ENCODE data around the gene CAPZA1.

Gene CAPZA1

DNA sequence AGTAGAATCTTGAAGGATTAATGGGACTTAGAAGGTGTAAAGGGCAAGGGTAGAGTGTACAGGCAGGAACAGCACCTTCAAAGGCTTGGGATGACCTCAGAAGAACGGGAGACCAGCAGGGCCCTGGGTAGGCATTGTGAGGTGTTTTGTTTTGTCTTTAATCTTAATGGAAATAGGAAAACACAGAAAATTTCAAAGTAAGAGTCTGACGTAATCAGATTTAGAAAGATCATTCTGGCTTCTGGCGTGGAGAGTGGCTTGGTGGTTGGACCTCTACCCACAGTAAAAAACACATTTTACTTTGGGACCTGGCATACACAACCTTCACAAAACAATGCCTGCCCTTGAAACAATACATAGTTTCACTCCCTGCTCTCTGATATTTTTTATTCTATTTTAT, 59.0 kb downstream of the CAPZA1 start:
- no peak for DNase-seq

DNA sequence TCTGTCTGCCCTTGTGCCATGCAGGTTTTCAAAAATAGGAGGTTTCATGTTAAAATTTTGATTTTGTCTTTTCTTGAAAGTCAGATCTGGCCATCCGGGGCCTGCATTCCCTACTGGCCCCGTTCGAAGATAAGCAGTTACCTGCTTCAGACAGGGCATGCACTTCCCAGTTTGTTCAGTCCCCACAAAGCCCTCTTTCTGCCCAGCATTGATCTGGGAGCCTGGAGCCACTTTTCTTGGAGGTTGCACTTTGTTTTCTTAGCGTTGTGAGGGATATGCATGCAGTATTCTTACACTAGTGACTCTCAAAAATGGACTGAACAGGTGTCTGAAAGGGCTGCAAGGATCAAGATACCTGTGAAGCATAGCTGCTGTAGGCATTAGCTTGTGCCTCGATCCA, 66.3 kb downstream of the CAPZA1 start:
- DNase-seq = no peak

- DNase-seq = no peak
These were observed 66.8 kb downstream of the CAPZA1 start for GRCh38 chr1:112686417-112686816.

- DNase-seq = no peak
These were observed 67.2 kb downstream of the CAPZA1 start for GRCh38 chr1:112686835-112687234.

DNA sequence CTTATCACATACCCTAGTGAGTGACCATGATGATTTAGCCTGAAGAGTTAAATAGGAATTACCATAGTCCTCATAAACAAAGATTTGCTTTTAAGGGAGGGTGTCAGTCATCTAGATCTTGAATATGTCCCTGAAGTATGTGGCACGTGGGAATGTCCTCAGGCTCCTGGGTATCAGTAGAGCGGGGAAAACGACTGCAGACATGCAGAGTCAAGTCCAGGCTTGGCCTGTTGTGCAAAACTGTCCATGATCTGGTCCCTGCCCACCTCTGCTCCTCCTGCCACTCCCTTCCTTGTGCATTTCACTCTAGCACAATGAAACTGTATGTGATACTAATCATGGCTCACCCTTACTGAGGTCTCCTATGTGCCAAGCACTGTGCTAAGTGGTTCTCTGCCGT, 67.7 kb downstream of the CAPZA1 start:
- no peak for DNase-seq

DNA sequence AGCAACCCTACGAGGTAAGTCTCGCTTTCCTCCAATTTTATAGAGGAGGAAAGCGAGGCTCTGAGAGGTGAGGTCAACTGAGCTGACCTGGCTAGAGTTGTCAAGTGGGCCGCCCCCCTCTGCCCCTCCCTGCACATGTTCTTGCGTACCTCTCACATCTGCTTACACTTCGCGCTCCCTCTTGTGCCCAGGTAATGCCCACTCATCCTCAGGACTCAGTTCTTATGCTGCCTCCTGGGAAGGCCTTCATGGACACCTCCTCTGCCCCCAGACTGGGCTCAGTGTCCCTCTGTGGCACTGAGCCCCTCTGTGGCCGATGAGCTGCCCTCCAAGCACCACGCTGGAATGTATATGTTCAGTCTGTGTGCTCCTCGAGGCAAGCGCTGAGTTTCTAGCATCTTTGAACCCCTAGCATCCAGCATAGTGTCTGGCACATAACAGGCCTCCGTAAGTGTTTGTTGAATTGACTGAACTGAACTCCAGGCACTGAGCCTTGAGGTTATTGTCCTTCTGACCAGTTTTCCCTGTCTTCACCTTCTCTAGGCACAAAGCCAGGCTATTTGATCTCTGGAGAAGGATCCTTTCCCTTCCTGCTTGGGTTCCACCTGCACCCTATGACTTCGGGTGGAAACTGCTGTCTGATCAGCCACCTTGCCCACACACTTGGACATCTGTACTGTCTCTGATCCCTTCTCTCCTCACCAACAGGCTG, 68.3 kb downstream of the CAPZA1 start:
- no peak for DNase-seq

- no peak for DNase-seq
These were observed 69.2 kb downstream of the CAPZA1 start for GRCh38 chr1:112688781-112689193.

DNA sequence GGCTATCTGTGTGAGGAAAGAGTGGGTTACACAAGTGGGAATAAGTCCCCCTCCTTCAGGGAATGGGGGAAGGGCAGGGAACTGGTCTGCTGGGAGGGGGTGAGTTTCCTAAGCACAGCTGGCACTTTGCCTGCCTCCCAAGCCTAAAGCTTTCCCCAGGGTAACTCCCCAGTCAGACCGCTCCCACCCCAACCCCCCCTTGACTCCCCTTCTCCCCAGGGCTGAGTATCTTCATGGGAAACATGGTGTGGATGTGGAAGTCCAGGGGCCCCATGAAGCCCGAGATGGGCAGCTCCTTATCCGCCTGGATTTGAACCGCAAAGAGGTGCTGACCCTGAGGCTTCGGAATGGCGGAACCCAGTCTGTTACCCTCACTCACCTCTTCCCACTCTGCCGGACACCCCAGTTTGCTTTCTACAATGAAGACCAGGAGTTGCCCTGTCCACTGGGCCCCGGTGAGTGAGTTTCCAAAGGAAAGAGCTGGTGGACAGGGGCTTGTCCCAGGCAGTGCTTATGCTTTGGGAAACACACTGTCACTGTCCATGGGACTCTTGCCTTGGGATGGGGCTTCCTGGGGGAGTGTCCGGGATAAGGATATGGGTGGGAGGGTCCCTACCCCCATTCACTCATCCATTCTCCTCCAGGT, 69.7 kb downstream of the CAPZA1 start:
- DNase-seq = no peak

GRCh38 chr1:112689842-112690237, 70.2 kb downstream of the CAPZA1 start:
- no peak for DNase-seq

DNA sequence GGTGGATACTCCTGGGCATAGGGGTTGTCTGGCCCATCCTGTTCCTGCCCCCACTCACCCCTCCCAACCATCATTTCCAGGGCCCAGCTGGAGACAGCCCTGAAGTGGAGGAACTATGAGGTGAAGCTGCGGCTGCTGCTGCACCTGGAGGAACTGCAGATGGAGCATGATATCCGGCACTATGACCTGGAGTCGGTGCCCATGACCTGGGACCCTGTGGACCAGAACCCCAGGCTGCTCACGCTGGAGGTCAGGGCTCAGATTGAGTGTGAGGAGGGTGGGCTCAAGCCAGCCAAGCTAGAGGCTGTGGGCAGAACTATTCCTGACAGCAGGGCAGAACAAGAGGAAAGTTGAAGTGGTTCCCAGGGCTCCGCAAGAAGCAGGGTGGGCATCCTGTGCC, 73.0 kb downstream of the CAPZA1 start:
- DNase-seq = no peak

GRCh38 chr1:112693821-112694220, 74.2 kb downstream of the CAPZA1 start:
- no peak for DNase-seq

- DNase-seq = no peak
These were observed 74.8 kb downstream of the CAPZA1 start for GRCh38 chr1:112694363-112694929.

- no peak for DNase-seq
These were observed 75.6 kb downstream of the CAPZA1 start for GRCh38 chr1:112695276-112695675.

- DNase-seq = no peak
These were observed 77.1 kb downstream of the CAPZA1 start for GRCh38 chr1:112696578-112697314.

DNA sequence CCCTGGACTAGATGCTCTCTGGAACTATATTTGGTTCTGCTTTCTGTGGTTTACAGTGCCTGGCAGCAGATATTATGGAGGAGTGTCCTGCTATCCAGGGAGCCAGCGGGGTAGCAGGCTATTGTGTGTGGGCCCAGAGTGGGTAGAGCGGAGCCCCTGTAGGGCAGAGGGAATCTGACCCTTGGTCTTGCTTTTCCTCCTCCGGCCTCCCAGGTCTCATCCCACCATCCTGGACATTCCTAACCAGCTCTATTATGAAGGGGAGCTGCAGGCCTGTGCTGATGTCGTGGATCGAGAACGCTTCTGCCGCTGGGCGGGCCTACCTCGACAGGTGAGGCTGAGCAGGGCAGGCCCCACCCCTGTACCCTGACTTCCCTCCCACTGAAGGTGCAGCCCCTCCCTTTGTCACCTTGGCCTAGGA, 78.2 kb downstream of the CAPZA1 start:
- no peak for DNase-seq

DNA sequence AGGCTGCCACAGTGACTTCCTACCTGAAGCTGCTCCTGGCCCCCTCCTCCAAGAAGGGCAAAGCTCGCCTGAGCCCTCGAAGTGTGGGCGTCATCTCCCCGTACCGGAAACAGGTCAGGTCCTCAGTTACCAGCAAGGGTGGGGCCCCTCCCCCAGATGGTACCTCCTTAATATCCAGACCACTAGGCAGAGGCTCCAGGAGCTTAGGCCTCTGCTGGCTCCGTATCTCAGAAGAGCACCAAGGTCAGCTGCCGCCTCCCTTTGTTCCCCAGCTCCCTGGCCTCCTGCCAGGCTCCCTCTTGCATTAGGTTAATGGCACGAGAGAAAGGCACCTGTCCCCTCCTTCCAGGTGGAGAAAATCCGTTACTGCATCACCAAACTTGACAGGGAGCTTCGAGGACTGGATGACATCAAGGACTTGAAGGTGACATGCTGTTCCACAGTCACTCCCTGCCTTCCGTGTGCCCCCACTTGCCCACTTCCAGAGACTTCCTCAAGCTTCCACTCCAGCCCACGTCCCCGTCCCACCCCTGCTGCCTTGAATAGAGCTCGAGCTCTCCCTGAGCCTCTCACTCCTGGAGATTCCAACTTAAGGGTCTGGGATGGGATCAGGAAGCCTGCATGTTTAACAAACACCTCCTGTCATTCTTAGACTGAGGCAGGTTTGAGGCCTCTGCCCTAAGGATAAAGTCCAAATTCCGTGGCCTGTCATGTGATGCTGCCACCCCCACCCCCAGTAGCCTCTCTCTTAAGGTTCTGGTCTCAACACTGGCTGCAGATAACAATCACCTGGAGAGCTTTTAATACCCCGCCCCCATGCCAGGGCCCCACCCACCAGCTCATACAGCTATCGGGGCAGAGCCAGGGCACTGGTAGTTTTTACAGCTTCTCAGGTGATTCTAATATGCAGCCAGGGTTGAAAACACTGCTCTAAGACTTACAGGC, 79.0 kb downstream of the CAPZA1 start:
- DNase-seq = no peak

GRCh38 chr1:112699425-112700144, 80.0 kb downstream of the CAPZA1 start:
- no peak for DNase-seq

- DNase-seq = peak; percentile 97
These were observed 80.9 kb downstream of the CAPZA1 start for GRCh38 chr1:112700290-112701226.

GRCh38 chr1:112701227-112702066, 81.8 kb downstream of the CAPZA1 start:
- no peak for DNase-seq

DNA sequence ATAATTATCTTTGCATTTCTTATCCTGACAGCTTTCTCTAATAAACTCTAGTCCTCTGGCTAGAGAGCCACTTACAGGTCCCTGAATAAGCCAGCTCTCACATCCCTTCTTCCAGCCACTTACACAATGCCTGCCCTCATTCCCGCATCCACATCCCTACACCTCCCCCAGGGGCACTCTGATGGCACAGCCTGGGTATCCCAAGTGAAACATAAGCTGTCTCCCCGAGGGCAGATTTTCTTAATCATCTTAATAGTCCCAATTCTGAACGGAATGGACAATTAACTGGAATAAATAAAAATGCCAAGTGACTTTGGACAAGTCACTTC, 82.4 kb downstream of the CAPZA1 start:
- peak; percentile 30 for DNase-seq
